NK-92 (cell line): ENCODE measurements around the gene PLEKHM1.

Experiments
- DNase-seq: peaks from one replicate; lab custom pipeline; 2025; ENCODE audit not compliant: unreplicated experiment; lab: John Stamatoyannopoulos, UW

Gene PLEKHM1

DNA sequence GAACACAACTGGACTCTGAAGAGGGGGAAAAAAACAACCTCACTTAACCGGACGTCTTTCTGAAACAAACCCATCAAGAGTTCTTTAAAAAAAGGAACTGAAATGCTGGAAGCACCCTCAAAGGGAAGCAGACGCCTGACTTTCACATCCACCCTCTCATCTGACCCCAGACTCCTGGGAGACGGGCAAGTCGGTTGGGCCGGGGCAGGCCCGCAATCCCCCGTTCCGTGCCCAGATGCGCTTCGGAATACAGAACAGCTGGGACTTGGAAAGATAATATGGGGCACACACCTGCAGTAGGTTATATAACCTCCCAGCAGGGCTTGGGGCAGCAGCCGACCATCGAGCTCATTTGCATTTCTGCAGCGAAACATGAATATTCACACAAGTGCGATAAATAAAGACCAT, 61.6 kb downstream of the PLEKHM1 start:
- no peak for DNase-seq

DNA sequence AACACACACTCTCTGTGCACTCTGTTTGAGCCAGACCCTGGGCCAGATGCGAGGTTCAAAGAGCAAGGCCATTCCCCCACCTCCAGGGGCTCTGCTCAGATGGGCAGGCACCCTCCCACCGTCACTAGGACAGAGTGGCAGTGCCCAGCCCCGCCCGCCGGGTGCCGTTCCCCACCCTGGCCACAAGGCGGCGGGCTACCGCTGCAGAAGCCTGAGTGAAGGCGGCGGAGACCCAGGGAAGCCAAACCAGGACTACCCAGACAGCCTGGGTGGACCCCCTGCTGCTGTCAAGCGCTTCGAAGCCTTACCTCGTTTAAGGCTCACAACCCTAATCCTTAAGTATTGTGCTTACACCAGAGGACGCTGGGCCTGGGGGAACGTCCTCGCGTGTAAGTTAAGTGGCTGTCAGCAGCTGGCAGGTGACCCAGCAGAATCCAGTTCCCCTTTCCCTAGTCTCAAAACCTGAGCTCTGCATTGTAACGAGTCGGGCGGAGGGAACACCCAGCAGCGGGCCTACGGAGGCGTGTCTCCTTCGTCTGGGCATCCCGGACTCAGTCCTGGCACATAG, 62.4 kb downstream of the PLEKHM1 start:
- DNase-seq = no peak

DNA sequence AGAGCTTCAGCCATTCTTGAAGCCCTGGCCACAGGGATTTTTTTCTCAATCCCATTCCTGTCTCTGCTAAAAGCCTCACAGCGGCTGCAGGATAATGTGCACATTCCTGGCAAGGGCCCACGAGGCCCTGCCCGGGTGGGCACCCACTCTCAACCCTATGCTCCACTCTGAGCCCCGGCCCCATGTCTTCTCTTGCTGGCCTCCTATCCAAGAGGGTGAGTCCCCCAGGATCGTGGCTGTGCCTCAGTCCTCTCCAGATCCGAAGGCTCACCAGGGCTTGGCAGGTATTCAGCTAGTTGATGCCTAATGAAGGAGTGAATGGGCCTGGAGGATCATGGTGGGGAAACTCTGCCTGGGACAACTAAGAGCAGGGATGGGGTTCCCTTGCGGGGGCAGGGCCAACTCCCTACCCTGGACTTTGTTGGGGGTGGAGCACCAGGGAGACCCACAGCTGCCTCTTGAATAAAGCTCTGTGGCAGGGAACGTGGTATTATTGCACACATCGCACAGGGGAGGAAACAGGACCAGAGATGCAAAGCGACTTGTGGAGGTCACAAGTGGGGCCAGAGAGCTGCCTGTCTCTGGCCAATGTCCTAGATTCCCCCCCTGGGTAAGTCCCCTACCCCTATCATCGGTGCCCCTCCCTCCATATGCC, 63.2 kb downstream of the PLEKHM1 start:
- DNase-seq = no peak

DNA sequence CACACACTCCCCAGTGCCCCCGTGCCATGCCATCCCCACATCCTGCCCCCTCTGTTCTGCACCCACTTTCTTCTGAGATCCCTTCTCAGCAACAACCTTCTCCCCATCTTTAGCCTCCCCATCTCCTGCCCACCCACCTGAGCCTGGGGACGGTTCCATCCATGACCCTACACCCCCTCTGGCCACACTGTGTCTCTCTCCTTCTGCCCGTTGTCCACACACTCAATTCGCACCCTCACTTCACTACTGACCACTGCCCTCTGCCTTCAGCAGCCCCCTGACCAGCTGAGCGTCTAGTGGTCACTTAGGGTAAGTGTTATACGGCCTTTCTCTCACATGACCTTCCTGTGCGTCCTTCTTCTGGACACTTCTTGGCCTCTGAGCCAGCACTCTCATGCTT, 64.0 kb downstream of the PLEKHM1 start:
- no peak for DNase-seq

DNA sequence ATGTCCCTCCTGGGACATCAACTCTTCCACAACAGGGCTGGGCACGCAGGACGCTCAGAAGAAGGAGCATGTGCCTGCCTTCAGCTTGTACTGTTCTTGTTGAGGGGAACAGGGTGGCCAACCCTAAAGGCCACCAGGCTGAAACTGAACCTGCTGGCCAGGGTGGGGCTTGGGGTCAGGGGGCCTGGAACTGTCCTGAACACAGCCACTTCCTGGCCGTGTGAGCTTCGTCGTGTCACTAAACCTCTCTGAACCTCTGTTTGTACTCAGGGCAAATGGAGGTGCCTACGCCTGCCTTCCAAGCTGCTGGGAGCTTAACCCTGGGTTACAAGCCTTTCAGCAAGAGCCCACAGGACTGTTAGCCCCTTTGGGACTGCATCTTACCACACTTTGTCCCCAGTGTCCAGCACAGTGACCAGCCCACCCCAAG, 64.5 kb downstream of the PLEKHM1 start:
- DNase-seq = no peak

DNA sequence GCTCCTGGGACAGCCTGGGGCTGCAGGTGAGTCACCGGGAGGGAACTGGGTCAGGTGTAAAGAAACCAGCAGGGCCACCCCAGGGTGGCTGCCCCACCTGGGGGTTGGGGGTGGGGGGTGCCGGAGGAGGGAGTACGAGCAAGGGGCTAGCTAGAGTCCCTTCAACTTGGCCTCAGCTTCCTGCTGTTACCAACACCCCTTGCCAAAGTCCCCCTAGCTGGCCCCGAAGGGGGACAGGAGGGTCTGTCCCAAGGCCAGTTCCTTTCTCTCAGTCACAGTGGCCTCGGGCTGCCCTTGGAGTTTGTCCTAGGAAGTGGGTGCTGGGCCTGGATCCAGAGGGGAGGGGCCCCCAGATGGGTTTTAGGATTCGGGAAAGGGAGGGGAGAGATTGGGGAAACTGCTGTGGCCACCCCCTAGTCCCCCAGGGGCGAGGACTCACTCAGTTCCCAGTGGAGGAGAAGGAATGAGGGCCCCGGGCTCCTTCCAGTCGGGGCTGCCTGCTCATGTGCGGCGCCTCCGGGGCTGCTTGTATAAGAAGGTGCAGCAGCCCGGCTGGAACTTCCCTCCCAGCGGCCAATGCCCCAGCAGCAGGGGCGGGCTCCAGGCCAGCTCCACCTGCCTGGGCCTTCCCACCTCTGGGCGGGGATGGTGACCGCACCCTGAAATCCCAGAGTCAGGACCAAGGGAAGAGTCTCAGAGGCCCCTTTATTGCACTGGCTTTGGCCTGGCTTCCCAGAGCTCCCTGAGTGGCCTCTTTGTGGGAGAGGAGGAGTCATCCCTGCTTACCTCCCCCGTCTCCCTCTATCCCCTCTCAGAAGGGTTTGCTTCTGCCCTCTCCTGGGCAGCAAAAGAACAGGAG, 65.2 kb downstream of the PLEKHM1 start:
- no peak for DNase-seq

DNA sequence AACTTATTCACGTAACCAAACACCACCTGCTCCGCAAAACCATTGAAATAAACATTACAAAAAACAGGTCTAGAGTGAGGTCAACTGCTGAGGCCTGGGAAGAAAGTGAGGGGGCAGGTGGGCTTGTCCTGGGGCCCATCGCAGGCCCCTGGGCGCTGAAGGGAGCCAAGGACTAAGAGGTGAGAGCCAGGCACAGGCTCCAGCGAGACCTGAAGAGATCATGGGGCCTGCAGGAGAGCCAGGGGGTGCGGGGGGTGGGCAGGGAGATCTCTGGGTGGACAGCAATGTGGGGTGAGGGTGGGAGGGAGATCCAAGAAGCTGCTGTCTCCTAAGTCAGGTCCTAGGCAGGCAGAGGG, 65.8 kb downstream of the PLEKHM1 start:
- DNase-seq = no peak

DNA sequence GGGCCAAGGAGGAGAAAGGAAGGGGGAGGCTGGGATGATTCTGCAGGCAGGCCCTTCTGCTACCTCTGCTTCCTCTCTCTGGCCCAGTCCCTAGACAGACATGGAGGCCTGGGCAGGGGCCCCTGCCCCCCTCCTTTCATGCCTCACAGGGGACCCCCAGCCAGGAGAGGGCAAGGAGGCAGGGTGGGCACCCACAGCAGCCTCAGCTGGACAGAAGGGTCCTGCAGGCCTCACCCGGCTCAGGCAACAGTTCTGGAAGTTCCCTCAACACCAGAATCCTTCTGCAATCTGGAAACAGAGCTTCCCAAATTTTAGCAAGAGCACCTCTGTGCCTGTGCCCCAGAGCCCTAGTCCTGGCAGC, 66.6 kb downstream of the PLEKHM1 start:
- no peak for DNase-seq

DNA sequence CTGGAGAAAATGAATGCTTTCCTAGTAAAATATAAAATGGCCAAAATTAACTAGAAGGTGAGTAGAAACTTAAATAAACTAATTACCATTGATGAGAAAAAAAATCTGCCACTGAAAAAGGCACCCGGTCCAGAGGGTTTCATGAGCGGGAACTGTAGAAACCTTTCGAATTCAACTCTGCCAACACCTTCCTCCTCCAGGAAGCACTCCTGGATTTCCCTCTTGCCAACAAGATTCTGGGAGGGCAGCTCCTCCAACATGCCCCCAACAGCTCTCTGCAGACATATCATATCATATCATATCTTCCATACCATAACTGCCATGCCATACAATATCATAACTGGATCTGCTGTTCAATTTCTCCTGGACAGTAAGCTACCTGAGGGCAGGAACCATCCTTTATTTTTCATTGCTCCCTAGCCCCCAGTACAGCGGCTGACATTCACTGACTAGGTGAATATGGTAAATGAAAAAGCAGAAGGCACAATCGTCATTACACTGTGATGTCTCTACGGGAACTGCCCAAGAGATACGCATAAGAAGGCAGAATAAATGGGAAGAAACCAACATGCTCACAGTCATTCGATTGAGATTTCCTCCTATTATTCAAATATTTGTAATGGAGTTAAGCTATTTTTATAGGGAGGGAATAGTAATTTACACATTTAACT, 67.1 kb downstream of the PLEKHM1 start:
- no peak for DNase-seq

DNA sequence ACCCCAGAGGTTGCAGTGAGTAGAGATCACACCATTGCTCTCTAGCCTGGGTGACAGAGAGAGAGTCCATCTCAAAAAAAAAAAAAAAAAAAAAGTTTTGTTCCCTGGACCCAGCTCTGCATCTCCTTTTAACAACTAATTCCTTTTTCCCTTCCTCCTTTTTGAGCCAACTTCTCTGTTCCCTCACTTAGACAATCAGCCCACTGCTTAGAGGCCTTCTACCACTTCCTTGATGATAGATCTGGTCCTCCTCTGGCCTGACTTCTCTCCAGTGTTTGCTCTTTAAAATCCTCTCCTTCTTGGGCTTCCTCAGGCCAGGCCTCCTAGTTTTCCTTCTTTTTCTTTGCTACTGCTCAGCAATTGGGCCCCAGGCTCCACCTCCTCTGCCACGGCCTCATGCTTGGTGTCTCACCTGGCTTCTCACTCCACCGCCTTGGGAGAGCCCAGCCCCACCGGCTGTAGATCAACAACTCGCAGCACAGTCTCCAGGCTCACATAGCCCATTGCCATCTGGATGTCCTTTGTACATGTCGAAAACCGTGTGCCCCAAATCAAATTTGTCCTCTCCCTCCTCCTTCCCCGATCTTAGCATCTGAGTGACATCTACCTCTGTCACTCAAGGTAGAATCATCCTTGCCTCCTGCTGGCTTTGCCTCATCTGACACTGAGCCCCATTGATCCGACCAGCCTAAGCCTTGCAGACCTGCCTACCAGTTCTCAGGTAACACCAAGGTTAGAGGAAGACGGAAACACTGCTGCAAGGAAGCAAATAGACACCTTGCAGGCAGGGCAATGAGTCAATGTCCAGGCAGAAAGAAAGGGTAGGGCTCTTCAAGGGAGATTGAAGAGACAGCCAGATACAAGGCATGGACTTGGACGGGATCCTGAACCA, 75.3 kb downstream of the PLEKHM1 start:
- DNase-seq = no peak

DNA sequence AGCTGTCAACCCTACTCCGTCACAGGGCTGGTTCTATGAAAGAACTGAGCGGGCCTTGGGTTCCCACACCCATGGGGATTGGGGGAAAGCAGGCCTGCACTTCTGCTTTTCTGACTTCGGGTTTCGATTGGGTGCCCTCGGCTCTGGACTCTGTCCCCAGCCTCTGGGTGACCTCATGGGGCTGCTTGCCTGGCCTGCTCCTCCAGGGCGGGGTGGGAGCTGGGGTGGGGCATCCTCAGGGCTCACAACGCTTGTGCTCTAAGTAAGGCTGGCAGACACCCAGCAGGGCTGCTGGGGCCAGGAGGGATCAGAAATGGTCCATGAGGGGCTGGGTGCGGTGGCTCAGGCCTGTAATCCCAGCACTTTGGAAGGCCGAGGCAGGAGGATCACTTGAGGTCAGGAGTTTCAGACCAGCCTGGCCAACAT, 77.0 kb downstream of the PLEKHM1 start:
- DNase-seq = no peak

DNA sequence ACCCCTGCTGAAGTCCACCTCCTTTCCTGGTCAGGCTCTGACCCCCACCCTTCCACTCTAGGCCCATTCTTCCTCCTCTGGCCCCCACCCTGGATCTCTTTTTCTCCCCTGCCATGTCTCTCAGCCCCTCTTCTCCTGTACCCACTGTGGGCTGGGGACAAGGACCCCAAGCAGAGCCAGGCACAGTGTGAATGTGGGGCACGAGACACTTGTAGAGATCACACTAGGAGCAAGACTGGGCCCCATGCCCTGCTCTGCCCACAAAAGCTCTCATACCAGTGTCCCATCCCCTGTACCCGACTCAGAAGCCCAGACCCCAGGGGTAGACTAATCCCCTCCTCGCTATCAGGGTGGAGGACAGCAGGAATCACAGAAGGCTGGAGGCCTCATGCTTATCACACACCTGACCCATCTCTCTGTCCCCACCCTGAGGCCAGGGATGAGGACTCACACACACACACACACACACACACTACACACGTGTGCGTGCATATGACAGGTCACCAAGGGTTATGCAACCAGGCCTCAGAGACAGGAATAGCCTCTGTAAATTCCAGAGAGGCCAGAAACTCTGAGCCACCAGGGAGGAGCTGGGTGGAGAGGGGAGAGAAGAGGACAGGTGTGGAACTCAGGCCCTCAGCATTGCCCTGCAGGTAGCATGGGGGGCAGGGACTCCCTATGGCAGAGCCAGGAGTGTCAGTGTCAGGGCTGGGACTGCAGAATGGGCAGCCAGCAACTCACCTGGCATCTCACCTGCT, 79.0 kb downstream of the PLEKHM1 start:
- DNase-seq = no peak

DNA sequence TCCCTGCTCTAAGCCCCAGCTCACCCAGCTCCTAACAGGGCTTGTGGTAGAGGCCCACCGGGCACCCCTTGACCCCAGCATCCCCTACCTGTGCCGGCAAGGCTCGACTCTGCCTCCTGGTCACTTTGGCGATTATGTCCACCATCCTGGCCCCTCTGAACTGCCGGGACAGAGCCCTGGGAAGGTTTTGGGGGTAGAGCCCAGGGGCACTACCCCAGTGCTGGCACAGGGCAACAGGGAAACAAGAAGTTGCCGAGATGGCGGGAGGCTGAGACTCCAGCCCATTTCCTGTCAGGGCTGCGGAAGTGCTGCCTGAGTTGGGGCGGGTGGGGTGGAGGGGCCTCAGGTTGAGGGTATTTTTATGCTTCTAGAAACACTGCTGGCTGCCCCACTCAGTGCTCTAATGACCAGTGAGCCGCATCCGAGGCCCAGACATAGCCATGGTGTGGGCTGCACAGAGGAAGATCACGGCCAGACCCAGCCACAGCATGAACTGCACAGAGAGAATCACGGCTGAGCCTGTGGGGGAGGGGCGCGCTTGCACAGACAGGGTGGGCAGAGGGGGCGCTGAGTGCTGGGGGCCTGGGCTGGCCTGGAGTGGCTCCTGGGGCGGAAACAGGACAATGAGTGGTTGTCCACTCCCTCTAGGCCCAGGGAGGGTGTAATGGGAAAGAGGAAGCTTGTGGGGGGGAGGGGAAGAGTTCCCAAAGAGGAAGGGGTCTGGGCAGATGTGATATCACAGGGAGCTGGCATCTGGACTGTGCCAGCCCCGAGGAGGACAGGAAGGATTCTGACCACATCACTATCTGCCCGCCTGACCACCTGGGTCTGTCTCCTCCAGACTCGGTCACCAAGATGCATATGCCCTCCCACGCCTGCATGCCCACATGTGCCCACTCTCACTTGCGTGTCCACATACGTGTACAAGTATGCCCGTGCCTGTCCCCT, 80.1 kb downstream of the PLEKHM1 start:
- no peak for DNase-seq

DNA sequence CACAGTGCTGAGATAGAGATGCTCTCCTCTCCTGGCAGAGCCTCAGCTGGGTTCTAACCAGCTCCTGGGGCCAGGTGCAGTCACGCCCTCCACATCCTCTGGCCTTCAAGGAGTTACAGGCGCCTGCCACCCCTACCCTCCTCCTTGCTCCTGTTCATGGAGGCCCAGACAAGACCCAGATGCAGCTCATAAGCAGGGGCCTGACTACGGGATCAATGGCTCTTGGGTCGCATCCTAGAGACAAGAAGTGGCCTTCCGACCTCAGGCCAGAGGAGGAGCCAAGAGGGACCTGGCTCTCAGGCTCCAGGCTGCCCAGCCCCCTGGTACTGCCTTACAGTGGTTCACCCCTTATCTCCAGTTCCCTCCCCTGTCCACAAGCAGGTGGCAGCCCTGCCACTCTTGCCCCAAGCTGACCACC, 80.9 kb downstream of the PLEKHM1 start:
- no peak for DNase-seq

DNA sequence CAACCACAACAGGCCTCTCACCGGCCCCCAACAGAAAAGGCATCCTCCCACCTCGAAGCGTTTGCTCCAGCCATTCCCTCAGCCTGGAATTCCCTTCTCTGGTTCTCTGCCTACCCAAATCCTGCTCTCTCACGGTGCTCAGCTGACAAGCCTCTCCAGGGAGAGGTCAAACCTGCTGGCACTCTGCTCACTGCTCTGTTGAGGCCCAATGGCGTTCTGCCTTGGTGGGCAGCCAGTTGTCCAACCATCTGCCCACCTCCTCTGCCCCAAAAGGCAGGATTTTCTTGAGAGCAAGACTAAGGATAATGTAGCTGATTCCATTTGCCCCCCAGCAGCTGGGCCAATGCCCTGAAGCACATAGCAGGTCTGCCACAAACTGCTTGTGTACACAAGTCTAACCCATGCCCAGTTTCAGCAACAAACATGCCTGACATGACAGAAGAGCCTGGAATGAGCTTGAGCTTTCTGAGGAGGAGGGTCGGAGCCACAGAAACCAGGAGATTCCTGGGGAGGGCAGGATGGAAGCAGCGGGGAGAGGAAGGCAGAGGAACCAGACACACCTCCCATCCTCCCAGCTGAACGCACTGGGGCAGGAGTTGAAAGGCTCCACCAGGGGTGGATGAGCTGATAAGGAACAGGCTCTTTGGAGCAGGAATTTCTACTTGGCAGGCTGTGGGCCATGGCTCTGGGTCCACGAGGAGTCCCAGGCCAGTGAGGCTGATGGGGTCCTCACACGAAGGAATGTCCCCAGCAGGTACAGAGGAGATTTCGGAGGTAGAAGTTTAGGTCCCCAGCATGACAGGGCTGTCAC, 81.7 kb downstream of the PLEKHM1 start:
- no peak for DNase-seq

DNA sequence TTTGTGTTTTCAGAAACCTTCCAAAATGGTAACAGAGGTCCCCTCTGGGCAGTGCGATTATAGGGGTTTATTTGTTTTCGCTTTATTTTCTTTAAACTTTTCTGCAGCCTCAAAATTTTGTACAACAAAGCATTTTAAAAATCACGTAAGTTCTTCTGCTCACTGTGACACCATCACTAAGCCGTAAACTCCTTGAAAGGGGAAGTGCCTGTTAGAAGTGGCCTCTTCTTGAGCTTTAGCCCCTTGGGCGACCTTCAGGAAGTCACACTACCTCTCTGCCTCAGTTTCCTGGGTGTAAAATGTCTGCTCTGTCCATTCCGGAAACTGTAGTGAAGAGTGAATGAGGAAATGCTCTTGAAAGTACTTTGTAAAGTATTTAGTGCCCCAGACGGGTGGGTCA, 84.4 kb downstream of the PLEKHM1 start:
- no peak for DNase-seq

DNA sequence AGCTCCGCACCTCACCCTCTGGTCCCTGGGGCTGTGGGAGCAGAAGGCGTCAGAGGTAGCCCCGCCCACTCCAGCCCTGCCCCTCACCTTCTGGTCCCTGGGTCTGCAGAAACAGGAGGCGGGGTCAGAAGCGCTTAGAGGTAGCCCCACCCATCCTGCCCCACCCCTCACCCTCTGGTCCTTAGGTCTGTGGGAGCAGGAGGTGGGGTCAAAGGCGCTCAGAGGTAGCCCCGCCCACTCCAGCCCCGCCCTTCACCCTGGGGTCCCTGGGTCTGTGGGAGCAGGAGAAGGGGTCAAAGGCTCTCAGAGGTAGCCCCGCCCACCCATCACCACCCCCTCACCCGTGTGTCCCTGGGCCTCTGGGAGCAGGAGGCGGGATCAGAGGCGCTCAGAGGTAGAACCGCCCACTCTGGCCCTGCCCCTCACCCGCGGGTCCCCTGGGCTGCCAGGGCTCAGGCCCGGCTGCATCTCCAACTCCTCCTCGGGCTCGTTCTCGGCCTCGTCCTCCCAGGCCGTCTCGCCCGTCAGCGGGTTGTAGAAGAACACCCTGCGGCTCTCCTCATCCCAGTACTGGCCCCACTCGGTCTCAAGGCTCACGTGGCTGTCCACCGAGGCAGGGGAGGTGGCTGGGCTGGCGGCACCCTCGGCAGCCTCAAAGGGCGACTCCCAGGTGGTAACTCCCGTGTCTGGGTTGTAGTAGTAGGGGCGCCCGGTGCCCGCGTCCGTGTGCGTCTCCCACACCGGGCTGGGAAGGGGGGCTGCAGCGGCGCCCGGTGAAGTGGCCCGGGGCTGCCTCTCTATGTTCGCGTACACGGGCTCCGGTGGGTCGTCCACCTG, 85.1 kb downstream of the PLEKHM1 start:
- no peak for DNase-seq
